ENCODE measurements around the gene MARCHF3. TPM values are rescaled to one million over a fixed set of nuclear protein-coding genes. Genes with fewer than 3 reads are reported as not detected.
"Not testable (repeated sequence)": the region's sequence is repeated elsewhere in the genome, so short reads cannot be mapped to it uniquely, and the experiment has no call there.

The MARCHF3 gene
- total and polyA plus RNA-seq, 3 experiments from 2014 or later: 1.9 to 2.9 (median 2.5) TPM

- ChIA-PET CTCF (no interaction called here), POLR2A (no interaction called here)
- H3K27me3 Mint-ChIP-seq: no peaks in the 10 kb centered on the region
- Histone ChIP-seq H3K36me3 (ENCODE audit: insufficient read depth, low read length) (no peaks in the 10 kb centered on the region), H3K4me1 (ENCODE audit: insufficient read depth, low read length) (peaks cover 8% of the 10 kb centered on the region), H3K4me3 (ENCODE audit: low read length) (no peak overlapping the region), H3K9me3 (ENCODE audit: low read length) (no peaks in the 10 kb centered on the region), H3K27ac (ENCODE audit: low read depth, low read length) (no peak overlapping the region), H3K27me3 (ENCODE audit: insufficient read depth, low read length, poor library complexity, severe bottlenecking) (no peaks in the 10 kb centered on the region)
- H3K36me3 Mint-ChIP-seq: no peaks in the 10 kb centered on the region
- no peaks in the 10 kb centered on the region for H3K9me3 Mint-ChIP-seq
- H3K27ac Mint-ChIP-seq: no peak overlapping the region
- H3K4me1 Mint-ChIP-seq: peaks cover 0 to 6% (median 3%) of the 10 kb centered on the region in 3 donors
- no peak for DNase-seq
- H3K4me3 Mint-ChIP-seq: no peak overlapping the region
Measured at GRCh38 chr5:127008300-127008975, 21.9 kb downstream of the MARCHF3 start.

DNA sequence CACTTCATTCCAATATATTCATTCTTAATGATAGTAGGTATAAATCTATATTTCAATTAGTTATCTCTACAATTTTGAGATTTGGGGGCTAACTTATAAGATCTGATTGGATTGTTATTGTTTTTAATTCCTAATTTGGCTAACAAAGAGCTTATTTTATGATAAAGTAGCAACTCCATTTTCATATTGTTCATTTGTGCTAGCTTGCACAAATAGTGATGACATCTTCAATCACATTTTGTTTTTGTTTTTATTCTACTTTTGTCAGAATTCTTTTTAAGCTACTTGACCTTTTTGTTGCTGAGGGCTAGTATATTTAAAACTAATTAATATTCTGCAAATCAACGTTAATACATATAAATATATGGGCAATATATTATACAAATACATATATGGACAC is 22.8 kb downstream of the MARCHF3 start:
- H3K27ac ChIP-seq (ENCODE audit: low read depth, low read length): no peak overlapping the region
- Mint-ChIP-seq H3K4me3 (no peak overlapping the region), H3K9me3 (no peaks in the 10 kb centered on the region), H3K27me3 (no peaks in the 10 kb centered on the region), H3K27ac (no peak overlapping the region), H3K4me1 (peaks cover 0 to 6% (median 3%) of the 10 kb centered on the region in 3 donors), H3K36me3 (no peaks in the 10 kb centered on the region)
- ChIA-PET CTCF (no interaction called here), POLR2A (no interaction called here)
- no peaks in the 10 kb centered on the region for H3K36me3 ChIP-seq (ENCODE audit: insufficient read depth, low read length)
- no peak for DNase-seq
- H3K27me3 ChIP-seq (ENCODE audit: insufficient read depth, low read length, poor library complexity, severe bottlenecking): no peaks in the 10 kb centered on the region
- H3K4me3 ChIP-seq (ENCODE audit: low read length): no peak overlapping the region
- peaks cover 8% of the 10 kb centered on the region for H3K4me1 ChIP-seq (ENCODE audit: insufficient read depth, low read length)
- no peaks in the 10 kb centered on the region for H3K9me3 ChIP-seq (ENCODE audit: low read length)

DNA sequence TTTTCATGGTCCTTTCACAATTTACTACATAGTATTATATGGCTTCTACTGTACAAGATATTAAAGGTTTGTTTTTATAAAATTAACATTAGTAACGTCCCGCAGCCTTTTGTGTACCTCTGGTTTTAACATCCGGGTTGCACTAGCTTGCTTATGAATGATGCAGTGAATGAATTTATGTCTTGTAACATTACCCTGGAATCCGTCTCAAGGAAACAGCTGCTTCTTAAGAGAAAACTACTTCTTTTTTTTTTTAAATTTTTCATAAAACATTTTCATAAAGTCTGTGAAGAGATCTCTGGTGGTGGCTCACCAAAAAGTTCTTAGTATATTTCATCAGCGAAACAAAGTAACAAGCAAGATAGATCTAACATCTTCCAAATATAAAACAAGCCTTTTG is 23.6 kb downstream of the MARCHF3 start:
- Histone ChIP-seq H3K4me3 (ENCODE audit: low read length) (no peak overlapping the region), H3K27ac (ENCODE audit: low read depth, low read length) (no peak overlapping the region), H3K36me3 (ENCODE audit: insufficient read depth, low read length) (no peaks in the 10 kb centered on the region), H3K27me3 (ENCODE audit: insufficient read depth, low read length, poor library complexity, severe bottlenecking) (no peaks in the 10 kb centered on the region), H3K4me1 (ENCODE audit: insufficient read depth, low read length) (peaks cover 4% of the 10 kb centered on the region), H3K9me3 (ENCODE audit: low read length) (no peaks in the 10 kb centered on the region)
- Mint-ChIP-seq H3K27me3 (peaks cover 0 to 2% of the 10 kb centered on the region in 2 donors), H3K36me3 (no peaks in the 10 kb centered on the region), H3K4me3 (no peak overlapping the region), H3K27ac (no peak overlapping the region), H3K4me1 (peaks cover 0 to 2% (median under 1%) of the 10 kb centered on the region in 3 donors), H3K9me3 (no peaks in the 10 kb centered on the region)
- no peak for DNase-seq
- ChIA-PET CTCF (no interaction called here), POLR2A (no interaction called here)

GRCh38 chr5:127005282-127005681 is 25.1 kb downstream of the MARCHF3 start:
- H3K27ac ChIP-seq (ENCODE audit: low read depth, low read length); H3K36me3 Mint-ChIP-seq; H3K27me3 Mint-ChIP-seq; H3K27ac Mint-ChIP-seq; H3K4me3 Mint-ChIP-seq; H3K4me1 ChIP-seq (ENCODE audit: insufficient read depth, low read length); H3K9me3 Mint-ChIP-seq; H3K4me1 Mint-ChIP-seq; POLR2A ChIA-PET; H3K27me3 ChIP-seq (ENCODE audit: insufficient read depth, low read length, poor library complexity, severe bottlenecking); CTCF ChIA-PET; H3K36me3 ChIP-seq (ENCODE audit: insufficient read depth, low read length); H3K9me3 ChIP-seq (ENCODE audit: low read length); DNase-seq; H3K4me3 ChIP-seq (ENCODE audit: low read length): not testable (repeated sequence)

DNA sequence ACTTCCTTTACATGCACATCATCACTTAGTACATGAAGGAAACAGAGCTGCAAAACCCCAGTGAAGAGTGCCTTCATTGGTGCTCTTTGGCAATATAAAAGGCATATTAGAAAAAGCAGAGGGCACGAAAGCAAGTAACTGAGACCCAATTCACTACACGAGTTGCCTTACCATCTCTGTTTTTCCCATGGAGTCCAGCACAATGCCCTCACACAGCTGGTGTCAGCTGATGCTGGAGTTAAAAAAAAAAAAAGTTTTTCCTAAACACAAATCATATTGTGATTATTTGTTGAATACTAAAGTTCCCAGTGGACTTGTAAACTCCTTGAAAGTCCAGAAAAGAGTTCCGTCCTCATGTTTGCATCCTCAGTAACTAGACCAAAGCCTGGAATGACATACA is 25.6 kb downstream of the MARCHF3 start:
- ChIA-PET CTCF (no interaction called here), POLR2A (no interaction called here)
- no peaks in the 10 kb centered on the region for H3K9me3 ChIP-seq (ENCODE audit: low read length)
- Mint-ChIP-seq H3K9me3 (no peaks in the 10 kb centered on the region), H3K36me3 (no peaks in the 10 kb centered on the region), H3K27me3 (peaks cover 0 to 2% of the 10 kb centered on the region in 2 donors), H3K4me3 (no peak overlapping the region), H3K4me1 (no peaks in the 10 kb centered on the region), H3K27ac (no peak overlapping the region)
- DNase-seq: no peak
- H3K36me3 ChIP-seq (ENCODE audit: insufficient read depth, low read length): no peaks in the 10 kb centered on the region
- no peaks in the 10 kb centered on the region for H3K4me1 ChIP-seq (ENCODE audit: insufficient read depth, low read length)
- H3K27ac ChIP-seq (ENCODE audit: low read depth, low read length): no peak overlapping the region
- H3K27me3 ChIP-seq (ENCODE audit: insufficient read depth, low read length, poor library complexity, severe bottlenecking): no peaks in the 10 kb centered on the region
- no peak overlapping the region for H3K4me3 ChIP-seq (ENCODE audit: low read length)

GRCh38 chr5:127003798-127004495 is 26.4 kb downstream of the MARCHF3 start:
- Mint-ChIP-seq H3K9me3 (no peaks in the 10 kb centered on the region), H3K27me3 (peaks cover 0 to 2% of the 10 kb centered on the region in 2 donors), H3K27ac (no peak overlapping the region), H3K4me3 (no peak overlapping the region), H3K4me1 (no peaks in the 10 kb centered on the region), H3K36me3 (no peaks in the 10 kb centered on the region)
- H3K27me3 ChIP-seq (ENCODE audit: insufficient read depth, low read length, poor library complexity, severe bottlenecking): no peaks in the 10 kb centered on the region
- ChIA-PET POLR2A (interaction anchor here (0.5 kb wide), 1 partner anchor 299 kb away, joined by 7 read pairs; no protein-coding TSS in a partner anchor), CTCF (no interaction called here)
- H3K4me1 ChIP-seq (ENCODE audit: insufficient read depth, low read length): no peaks in the 10 kb centered on the region
- no peaks in the 10 kb centered on the region for H3K36me3 ChIP-seq (ENCODE audit: insufficient read depth, low read length)
- DNase-seq: no peak
- no peaks in the 10 kb centered on the region for H3K9me3 ChIP-seq (ENCODE audit: low read length)
- no peak overlapping the region for H3K4me3 ChIP-seq (ENCODE audit: low read length)
- no peak overlapping the region for H3K27ac ChIP-seq (ENCODE audit: low read depth, low read length)

DNA sequence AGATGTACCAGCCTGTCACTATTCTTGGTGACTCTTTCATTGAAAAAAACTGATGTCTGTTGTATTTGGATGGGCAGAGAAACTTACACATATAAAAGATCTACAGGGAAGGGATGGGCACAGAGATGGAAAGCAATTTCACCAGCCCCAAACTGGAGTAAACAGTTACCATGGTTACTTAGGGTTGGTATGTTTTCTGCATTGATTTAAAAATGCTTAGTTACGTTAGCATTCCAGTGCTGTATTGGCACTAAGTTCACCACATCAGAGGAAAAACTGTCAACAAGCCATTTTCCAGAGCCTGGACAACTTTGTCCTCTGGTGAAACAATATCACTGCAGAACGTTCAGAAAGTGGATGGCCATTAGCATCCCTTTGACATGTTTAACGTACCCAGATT is 28.0 kb downstream of the MARCHF3 start:
- ChIA-PET CTCF (no interaction called here), POLR2A (no interaction called here)
- no peak overlapping the region for H3K4me3 Mint-ChIP-seq
- peaks cover 0 to 2% of the 10 kb centered on the region in 2 donors for H3K27me3 Mint-ChIP-seq
- Histone ChIP-seq H3K27ac (ENCODE audit: low read depth, low read length) (no peak overlapping the region), H3K27me3 (ENCODE audit: insufficient read depth, low read length, poor library complexity, severe bottlenecking) (no peaks in the 10 kb centered on the region), H3K36me3 (ENCODE audit: insufficient read depth, low read length) (no peaks in the 10 kb centered on the region), H3K4me1 (ENCODE audit: insufficient read depth, low read length) (no peaks in the 10 kb centered on the region), H3K4me3 (ENCODE audit: low read length) (no peak overlapping the region), H3K9me3 (ENCODE audit: low read length) (no peaks in the 10 kb centered on the region)
- no peak overlapping the region for H3K27ac Mint-ChIP-seq
- DNase-seq: no peak
- no peaks in the 10 kb centered on the region for H3K4me1 Mint-ChIP-seq
- H3K36me3 Mint-ChIP-seq: no peaks in the 10 kb centered on the region
- no peaks in the 10 kb centered on the region for H3K9me3 Mint-ChIP-seq

GRCh38 chr5:127001621-127002296 is 28.6 kb downstream of the MARCHF3 start:
- H3K4me3 Mint-ChIP-seq: no peak overlapping the region
- Histone ChIP-seq H3K36me3 (ENCODE audit: insufficient read depth, low read length) (no peaks in the 10 kb centered on the region), H3K27me3 (ENCODE audit: insufficient read depth, low read length, poor library complexity, severe bottlenecking) (no peaks in the 10 kb centered on the region), H3K4me1 (ENCODE audit: insufficient read depth, low read length) (no peaks in the 10 kb centered on the region), H3K9me3 (ENCODE audit: low read length) (no peaks in the 10 kb centered on the region), H3K4me3 (ENCODE audit: low read length) (no peak overlapping the region), H3K27ac (ENCODE audit: low read depth, low read length) (no peak overlapping the region)
- peaks cover 2 to 4% of the 10 kb centered on the region in 2 donors for H3K27me3 Mint-ChIP-seq
- CTCF ChIA-PET: no interaction called here
- H3K4me1 Mint-ChIP-seq: no peaks in the 10 kb centered on the region
- no peaks in the 10 kb centered on the region for H3K36me3 Mint-ChIP-seq
- POLR2A ChIA-PET: no interaction called here
- H3K9me3 Mint-ChIP-seq: no peaks in the 10 kb centered on the region
- H3K27ac Mint-ChIP-seq: no peak overlapping the region
- DNase-seq: no peak
